ENCODE data around the gene DEFB114.

GRCh38 chr6:49933526-49933925 lies 30.4 kb downstream of the DEFB114 start:
- no peak for TF ChIP-seq EZH2phosphoT487 (IDR thresholded peaks at IDR 0.05; ENCODE audit: borderline replicate concordance, low read depth, low read length)
- TF ChIP-seq CTCF (conservative IDR thresholded peaks at IDR 0.05; ENCODE audit: low read length) = no peak

Data from OCI-LY7 (cell line).